Measurements from ENCODE around the gene AP1G2. TPM values are rescaled to one million over a fixed set of nuclear protein-coding genes. Genes with fewer than 3 reads are reported as not detected.
A peak's percentile ranks its signal among the peaks of the same experiment; 100 is the strongest.

AP1G2 gene
- total RNA-seq, 2 donors from 2014 or later = 150 to 237 TPM

- intact Hi-C loops (cut with DNase I) = loop anchor here (5.0 to 10.0 kb wide), 2 partner anchors 82 to 239 kb away; partner anchors contain the start of gene PABPN1
- 83 to 86% methylated on average over 12 to 13 of the region's 13 CpGs for WGBS, 2 donors
- H3K36me3 ChIP-seq (replicated peaks in 1 of 2; ENCODE audit: insufficient read depth in 1 of 2, low read depth in 2 of 2) = peaks cover 0 to 13% of the 10 kb centered on the region in 2 donors
- H3K9me3 ChIP-seq = no peaks in the 10 kb centered on the region
- ATAC-seq (no peak), DNase-seq (no peak)
- peaks cover 30% of the 10 kb centered on the region for H3K4me1 ChIP-seq
- H3K4me3 ChIP-seq = no peak overlapping the region
- no peaks in the 10 kb centered on the region for H3K27me3 ChIP-seq
- no peak overlapping the region for H3K27ac ChIP-seq
- no peak for TF ChIP-seq CTCF (IDR thresholded peaks at IDR 0.05)
Observed at GRCh38 chr14:23564181-23564812, 3.3 kb downstream of the AP1G2 start.

GRCh38 chr14:23563473-23564180 lies 4.0 kb downstream of the AP1G2 start:
- H3K9me3 ChIP-seq = no peaks in the 10 kb centered on the region
- DNase-seq (no peak), ATAC-seq (no peak)
- no peak overlapping the region for H3K4me3 ChIP-seq
- WGBS, 2 donors = 78 to 83% methylated on average over 9 to 13 of the region's 14 CpGs
- intact Hi-C loops (cut with DNase I) = loop anchor here (5.0 to 10.0 kb wide), 2 partner anchors 81 to 239 kb away; partner anchors contain the start of gene PABPN1
- H3K4me1 ChIP-seq = peaks cover 30% of the 10 kb centered on the region
- TF ChIP-seq POLR2A (IDR thresholded peaks at IDR 0.05) = no peak
- no peak overlapping the region for H3K27ac ChIP-seq
- no peaks in the 10 kb centered on the region for H3K27me3 ChIP-seq
- H3K36me3 ChIP-seq (replicated peaks in 1 of 2; ENCODE audit: insufficient read depth in 1 of 2, low read depth in 2 of 2) = peaks cover 0 to 13% of the 10 kb centered on the region in 2 donors

- H3K27ac ChIP-seq = no peak overlapping the region
Observed at GRCh38 chr14:23562822-23563472, 4.6 kb downstream of the AP1G2 start.

GRCh38 chr14:23561873-23562821 lies 5.4 kb downstream of the AP1G2 start:
- Histone ChIP-seq H3K27ac (no peak overlapping the region), H3K9me3 (no peaks in the 10 kb centered on the region), H3K4me3 (no peak overlapping the region), H3K4me1 (peaks cover 28% of the 10 kb centered on the region), H3K36me3 (replicated peaks in 1 of 2; ENCODE audit: insufficient read depth in 1 of 2, low read depth in 2 of 2) (peaks cover 0 to 13% of the 10 kb centered on the region in 2 donors), H3K27me3 (no peaks in the 10 kb centered on the region)
- 82 to 84% methylated on average over 14 to 15 of the region's 15 CpGs for WGBS, 2 donors
- intact Hi-C loops (cut with DNase I) = loop anchor here (5.0 to 10.0 kb wide), 2 partner anchors 80 to 237 kb away; partner anchors contain the start of gene PABPN1
- no peak for TF ChIP-seq CTCF (IDR thresholded peaks at IDR 0.05)
- TF ChIP-seq POLR2A (IDR thresholded peaks at IDR 0.05) = no peak
- ATAC-seq (no peak), DNase-seq (no peak)

More at GRCh38 chr14:23562822-23563472, 4.6 kb downstream of the AP1G2 start:
- peak; percentile 52 to 67 (median 58) for DNase-seq
- Histone ChIP-seq H3K4me1 (peaks cover 25% of the 10 kb centered on the region), H3K4me3 (no peak overlapping the region), H3K9me3 (no peaks in the 10 kb centered on the region), H3K27me3 (no peaks in the 10 kb centered on the region), H3K36me3 (replicated peaks in 1 of 2; ENCODE audit: insufficient read depth in 1 of 2, low read depth in 2 of 2) (peaks cover 0 to 13% of the 10 kb centered on the region in 2 donors)
- no peak for ATAC-seq
- WGBS, 2 donors = 85 to 92% methylated on average over 2 of the region's 2 CpGs
- TF ChIP-seq CTCF (IDR thresholded peaks at IDR 0.05) (peak; percentile 68 to 90 (median 84)), POLR2A (IDR thresholded peaks at IDR 0.05) (no peak)
- intact Hi-C loops (cut with DNase I) = loop anchor here (5.0 to 10.0 kb wide), 2 partner anchors 81 to 238 kb away; partner anchors contain the start of gene PABPN1

Data from body of pancreas (tissue), 4 donors.